GM19193 (cell line): ENCODE results near the gene UCN3.

Experiments used
- POLR2A ChIP-seq: IDR thresholded peaks from 4 replicates; pipeline ENCODE4 v1.6.1; 2011; ENCODE audit not compliant: insufficient read depth, insufficient read length; ENCODE audit errors: extremely low read depth

The UCN3 gene

GRCh38 chr10:5355594-5356301 lies 9.0 kb upstream of the UCN3 start:
- TF ChIP-seq POLR2A: no peak

GRCh38 chr10:5356302-5356763 lies 8.4 kb upstream of the UCN3 start:
- no peak for TF ChIP-seq POLR2A

GRCh38 chr10:5360318-5360915 lies 4.3 kb upstream of the UCN3 start:
- no peak for TF ChIP-seq POLR2A

DNA sequence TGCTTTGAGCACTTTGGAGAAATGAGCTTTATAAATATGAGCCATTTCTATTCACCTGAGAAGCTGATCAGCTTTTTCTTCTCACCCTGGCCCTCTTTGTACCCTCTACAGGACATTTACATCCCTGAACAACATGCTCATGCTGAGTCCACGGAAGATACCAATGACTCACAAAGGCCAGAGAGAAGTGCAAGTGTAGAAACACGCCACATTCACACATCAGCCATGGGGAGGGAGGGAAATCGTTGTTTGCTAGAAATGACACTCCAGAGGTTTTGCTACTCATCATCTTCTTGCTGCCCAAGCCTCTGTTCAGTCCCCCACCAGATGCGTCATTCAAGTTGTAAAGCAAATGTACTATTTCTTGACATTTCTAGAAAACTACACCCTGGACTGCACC lies 2.8 kb upstream of the UCN3 start:
- TF ChIP-seq POLR2A: no peak

- TF ChIP-seq POLR2A: no peak
Observed at GRCh38 chr10:5362873-5363272, 1.9 kb upstream of the UCN3 start.

DNA sequence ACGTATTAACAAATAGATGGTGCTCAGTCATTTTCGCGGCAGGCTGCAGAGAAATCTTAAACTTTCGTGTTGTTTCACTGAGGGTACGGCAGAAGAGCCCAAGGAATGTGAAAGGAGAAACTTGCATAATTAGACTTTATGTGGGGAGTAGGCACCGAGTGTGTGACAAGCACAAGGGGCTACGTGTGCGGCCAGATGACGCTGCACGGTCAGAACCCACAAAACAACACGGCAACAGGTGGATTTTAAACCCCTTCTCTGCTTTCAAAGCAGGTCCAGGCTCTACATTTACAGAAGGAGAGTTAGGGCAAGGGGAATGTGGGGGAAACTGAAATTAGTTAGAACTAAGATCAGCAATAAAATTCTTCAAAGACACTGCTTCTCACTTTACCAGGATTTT lies 392 bp upstream of the UCN3 start:
- TF ChIP-seq POLR2A: no peak

DNA sequence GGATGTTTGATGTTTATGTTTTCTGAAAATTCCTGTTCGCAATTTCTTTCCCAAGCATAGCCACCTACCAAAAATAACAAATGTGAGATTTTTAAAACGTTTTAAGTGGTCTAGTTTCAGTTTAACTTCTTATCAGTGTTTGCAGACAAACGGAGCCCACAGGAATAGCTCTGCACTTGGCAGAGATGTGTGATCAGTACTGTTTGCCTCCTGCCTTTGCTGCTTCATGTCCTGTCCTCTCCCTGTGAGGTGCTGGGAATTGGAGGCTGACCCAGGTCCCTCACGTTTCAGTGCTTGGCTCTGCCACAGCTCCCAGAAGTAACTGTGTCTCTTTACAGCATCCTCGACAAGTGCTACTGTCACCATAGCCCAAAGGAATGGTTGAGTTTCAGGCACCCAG lies 1.2 kb downstream of the UCN3 start:
- no peak for TF ChIP-seq POLR2A

GRCh38 chr10:5369362-5370158 lies 4.8 kb downstream of the UCN3 start:
- TF ChIP-seq POLR2A: no peak

GRCh38 chr10:5370493-5371352 lies 6.0 kb downstream of the UCN3 start:
- no peak for TF ChIP-seq POLR2A

DNA sequence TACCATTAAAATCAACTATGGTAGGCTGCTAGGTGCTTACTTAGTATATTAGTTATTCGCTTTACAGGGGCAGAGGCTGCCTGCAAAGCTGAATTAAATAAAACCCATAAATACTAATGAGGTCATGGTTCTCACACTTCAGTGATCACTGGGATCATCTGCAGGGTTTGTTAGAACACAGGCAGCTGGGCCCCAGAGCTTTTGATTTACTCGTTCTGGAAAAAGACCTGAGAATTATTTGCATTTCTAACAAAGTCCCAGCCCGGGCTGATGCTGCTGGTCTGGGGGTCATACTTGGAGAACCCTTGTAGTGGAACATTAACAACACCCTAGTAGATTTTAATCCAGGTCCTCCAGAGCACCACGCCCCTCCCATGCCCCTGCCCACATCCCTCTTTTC lies 8.5 kb downstream of the UCN3 start:
- TF ChIP-seq POLR2A: no peak

GRCh38 chr10:5373891-5374611 lies 9.3 kb downstream of the UCN3 start:
- no peak for TF ChIP-seq POLR2A

GRCh38 chr10:5376450-5376849 lies 11.7 kb downstream of the UCN3 start:
- TF ChIP-seq POLR2A: no peak

DNA sequence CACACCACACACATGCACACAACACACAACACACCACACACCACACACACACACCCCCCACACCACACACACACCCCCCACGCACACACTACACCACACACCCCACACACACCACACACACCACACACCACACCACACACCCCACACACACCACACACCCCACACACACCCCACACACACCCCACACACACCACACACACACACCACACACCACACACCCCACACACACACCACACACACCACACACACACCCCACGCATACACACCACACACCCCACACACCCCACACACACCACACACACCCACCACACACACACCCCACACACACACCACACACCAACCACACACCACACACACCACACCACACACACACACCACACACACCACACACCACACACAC lies 16.4 kb downstream of the UCN3 start:
- TF ChIP-seq POLR2A: no peak

- no peak for TF ChIP-seq POLR2A
Observed at GRCh38 chr10:5385224-5385623, 20.5 kb downstream of the UCN3 start.
